ENCODE results near the gene TAS1R3. TPM values are rescaled to one million over a fixed set of nuclear protein-coding genes. Genes with fewer than 3 reads are reported as not detected.

The TAS1R3 gene
- total RNA-seq, 1 donor from 2014 or later, result not detected

DNA sequence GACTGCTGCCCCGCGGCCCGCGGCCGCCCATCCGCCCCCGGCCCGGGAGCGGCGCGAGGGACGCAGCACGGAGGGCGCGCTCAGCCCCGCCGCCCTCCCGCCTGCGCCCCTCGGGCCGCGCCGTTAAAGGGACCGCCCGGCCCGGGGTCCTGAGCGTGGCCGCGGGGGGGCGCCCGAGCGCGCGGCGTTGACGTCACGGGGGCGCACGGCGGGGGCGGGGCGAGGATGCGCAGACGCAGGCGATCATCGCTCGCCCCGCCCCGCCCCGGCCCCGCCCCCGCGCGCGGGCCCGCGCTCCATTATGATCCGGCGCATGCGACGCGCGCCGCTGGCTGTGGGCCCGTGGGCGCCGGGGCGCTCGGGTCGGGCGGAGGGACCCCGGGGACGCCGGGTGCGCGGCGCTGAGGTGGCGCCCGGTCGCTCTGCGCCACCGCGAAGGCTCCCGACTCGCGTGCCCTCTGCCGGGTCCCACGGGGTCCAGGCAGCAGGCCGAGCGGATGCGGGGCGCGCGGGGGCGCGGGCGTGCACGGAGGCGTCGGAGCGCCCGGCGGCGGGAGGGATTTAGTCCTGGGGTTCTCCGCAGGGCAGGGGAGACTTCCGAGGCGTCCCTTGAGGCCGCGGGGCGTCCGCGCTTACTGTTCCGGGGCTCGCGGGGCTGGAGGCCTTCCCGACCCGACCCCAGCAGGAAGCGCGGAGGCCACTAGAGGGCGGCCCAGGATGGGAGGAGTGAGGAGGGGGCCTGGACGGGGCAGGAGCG is 18.4 kb downstream of the TAS1R3 start, which contains the start of gene DVL1:
Gene DVL1 (minus strand): TSS at position 163 of the 757 bp plus-strand sequence. CDS start 353 bp downstream, outside the sequence.
- peak; percentile 91 for DNase-seq (ENCODE audit: low spot score)
- Mint-ChIP-seq H3K4me1 (peaks cover 16% of the 10 kb centered on the region), H3K4me3 (peak within 1 kb of the TSS; percentile 87), H3K27me3 (ENCODE audit: insufficient read depth, low read depth) (peaks cover 14% of the 10 kb centered on the region), H3K36me3 (peaks cover 3% of the 10 kb centered on the region), H3K27ac (no peak within 1 kb of the TSS), H3K9me3 (no peaks in the 10 kb centered on the region)
- Histone ChIP-seq H3K4me3 (peak within 1 kb of the TSS; percentile 98), H2AFZ (replicated peaks) (peak within 1 kb of the TSS; percentile 79), H3K4me2 (peak within 1 kb of the TSS; percentile 95), H3K9me3 (ENCODE audit: low read depth) (no peaks in the 10 kb centered on the region), H4K20me1 (ENCODE audit: low read depth) (peaks cover 75% of the 10 kb centered on the region), H3K36me3 (no peaks in the 10 kb centered on the region), H3K27ac (peak within 1 kb of the TSS; percentile 81), H3K27me3 (peaks cover 17% of the 10 kb centered on the region), H3F3A (ENCODE audit: low read depth) (peaks cover 44% of the 10 kb centered on the region), H3K79me2 (ENCODE audit: low read depth) (peaks cover 39% of the 10 kb centered on the region), H3K4me1 (peaks cover 23% of the 10 kb centered on the region), H3K9ac (peak within 1 kb of the TSS; percentile 60)
- TF ChIP-seq EZH2 (IDR thresholded peaks at IDR 0.05), result no peak
- TF ChIP-seq, protein P1, sequence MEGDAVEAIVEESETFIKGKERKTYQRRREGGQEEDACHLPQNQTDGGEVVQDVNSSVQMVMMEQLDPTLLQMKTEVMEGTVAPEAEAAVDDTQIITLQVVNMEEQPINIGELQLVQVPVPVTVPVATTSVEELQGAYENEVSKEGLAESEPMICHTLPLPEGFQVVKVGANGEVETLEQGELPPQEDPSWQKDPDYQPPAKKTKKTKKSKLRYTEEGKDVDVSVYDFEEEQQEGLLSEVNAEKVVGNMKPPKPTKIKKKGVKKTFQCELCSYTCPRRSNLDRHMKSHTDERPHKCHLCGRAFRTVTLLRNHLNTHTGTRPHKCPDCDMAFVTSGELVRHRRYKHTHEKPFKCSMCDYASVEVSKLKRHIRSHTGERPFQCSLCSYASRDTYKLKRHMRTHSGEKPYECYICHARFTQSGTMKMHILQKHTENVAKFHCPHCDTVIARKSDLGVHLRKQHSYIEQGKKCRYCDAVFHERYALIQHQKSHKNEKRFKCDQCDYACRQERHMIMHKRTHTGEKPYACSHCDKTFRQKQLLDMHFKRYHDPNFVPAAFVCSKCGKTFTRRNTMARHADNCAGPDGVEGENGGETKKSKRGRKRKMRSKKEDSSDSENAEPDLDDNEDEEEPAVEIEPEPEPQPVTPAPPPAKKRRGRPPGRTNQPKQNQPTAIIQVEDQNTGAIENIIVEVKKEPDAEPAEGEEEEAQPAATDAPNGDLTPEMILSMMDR (IDR thresholded peaks at IDR 0.05), result peak; percentile 62

GRCh38 chr1:1351511-1352427 is 20.7 kb downstream of the TAS1R3 start:
- H3K27ac ChIP-seq, result no peak overlapping the region
- no peak overlapping the region for H2AFZ ChIP-seq (replicated peaks)
- no peak overlapping the region for H3K9ac ChIP-seq
- Mint-ChIP-seq H3K27ac (peak overlapping the region; percentile 38), H3K27me3 (ENCODE audit: insufficient read depth, low read depth) (peaks cover 14% of the 10 kb centered on the region), H3K36me3 (peaks cover 3% of the 10 kb centered on the region), H3K4me3 (peak overlapping the region; percentile 77), H3K9me3 (no peaks in the 10 kb centered on the region), H3K4me1 (peaks cover 14% of the 10 kb centered on the region)
- H3K4me3 ChIP-seq, result peak overlapping the region; percentile 17
- H3K4me1 ChIP-seq, result peaks cover 36% of the 10 kb centered on the region
- TF ChIP-seq, protein P1 (IDR thresholded peaks at IDR 0.05), result no peak
- TF ChIP-seq EZH2phosphoT487 (IDR thresholded peaks at IDR 0.05) (no peak), EZH2 (IDR thresholded peaks at IDR 0.05) (no peak)
- H3K79me2 ChIP-seq (ENCODE audit: low read depth), result peaks cover 21% of the 10 kb centered on the region
- H3K9me3 ChIP-seq (ENCODE audit: low read depth), result no peaks in the 10 kb centered on the region
- peaks cover 48% of the 10 kb centered on the region for H3F3A ChIP-seq (ENCODE audit: low read depth)
- H3K27me3 ChIP-seq, result peaks cover 35% of the 10 kb centered on the region
- H3K4me2 ChIP-seq, result peak overlapping the region; percentile 62
- H3K36me3 ChIP-seq, result no peaks in the 10 kb centered on the region
- H4K20me1 ChIP-seq (ENCODE audit: low read depth), result peaks cover 56% of the 10 kb centered on the region
- DNase-seq (ENCODE audit: low spot score), result no peak

- peaks cover 10% of the 10 kb centered on the region for H3K79me2 ChIP-seq (ENCODE audit: low read depth)
- Mint-ChIP-seq H3K27me3 (ENCODE audit: insufficient read depth, low read depth) (peaks cover 18% of the 10 kb centered on the region), H3K4me1 (peaks cover 22% of the 10 kb centered on the region), H3K4me3 (peak overlapping the region; percentile 66), H3K27ac (peak overlapping the region; percentile 38), H3K9me3 (no peaks in the 10 kb centered on the region), H3K36me3 (peaks cover 3% of the 10 kb centered on the region)
- no peak for DNase-seq (ENCODE audit: low spot score)
- no peaks in the 10 kb centered on the region for H3K36me3 ChIP-seq
- H2AFZ ChIP-seq (replicated peaks), result no peak overlapping the region
- H3K9me3 ChIP-seq (ENCODE audit: low read depth), result no peaks in the 10 kb centered on the region
- no peak overlapping the region for H3K4me3 ChIP-seq
- H3K27me3 ChIP-seq, result peaks cover 35% of the 10 kb centered on the region
- H3K27ac ChIP-seq, result no peak overlapping the region
- H4K20me1 ChIP-seq (ENCODE audit: low read depth), result peaks cover 44% of the 10 kb centered on the region
- no peak overlapping the region for H3K9ac ChIP-seq
- H3F3A ChIP-seq (ENCODE audit: low read depth), result peaks cover 55% of the 10 kb centered on the region
- H3K4me1 ChIP-seq, result peaks cover 40% of the 10 kb centered on the region
- no peak overlapping the region for H3K4me2 ChIP-seq
- TF ChIP-seq EZH2phosphoT487 (IDR thresholded peaks at IDR 0.05) (no peak), EZH2 (IDR thresholded peaks at IDR 0.05) (no peak)
- TF ChIP-seq, protein P1 (IDR thresholded peaks at IDR 0.05), result no peak
These were observed 21.8 kb downstream of the TAS1R3 start for GRCh38 chr1:1352786-1353388.
